ENCODE data around the gene CHRM4. TPM values are rescaled to one million over a fixed set of nuclear protein-coding genes. Genes with fewer than 3 reads are reported as not detected.

Gene CHRM4
- total RNA-seq, 2 experiments from 2014 or later, result not detected

DNA sequence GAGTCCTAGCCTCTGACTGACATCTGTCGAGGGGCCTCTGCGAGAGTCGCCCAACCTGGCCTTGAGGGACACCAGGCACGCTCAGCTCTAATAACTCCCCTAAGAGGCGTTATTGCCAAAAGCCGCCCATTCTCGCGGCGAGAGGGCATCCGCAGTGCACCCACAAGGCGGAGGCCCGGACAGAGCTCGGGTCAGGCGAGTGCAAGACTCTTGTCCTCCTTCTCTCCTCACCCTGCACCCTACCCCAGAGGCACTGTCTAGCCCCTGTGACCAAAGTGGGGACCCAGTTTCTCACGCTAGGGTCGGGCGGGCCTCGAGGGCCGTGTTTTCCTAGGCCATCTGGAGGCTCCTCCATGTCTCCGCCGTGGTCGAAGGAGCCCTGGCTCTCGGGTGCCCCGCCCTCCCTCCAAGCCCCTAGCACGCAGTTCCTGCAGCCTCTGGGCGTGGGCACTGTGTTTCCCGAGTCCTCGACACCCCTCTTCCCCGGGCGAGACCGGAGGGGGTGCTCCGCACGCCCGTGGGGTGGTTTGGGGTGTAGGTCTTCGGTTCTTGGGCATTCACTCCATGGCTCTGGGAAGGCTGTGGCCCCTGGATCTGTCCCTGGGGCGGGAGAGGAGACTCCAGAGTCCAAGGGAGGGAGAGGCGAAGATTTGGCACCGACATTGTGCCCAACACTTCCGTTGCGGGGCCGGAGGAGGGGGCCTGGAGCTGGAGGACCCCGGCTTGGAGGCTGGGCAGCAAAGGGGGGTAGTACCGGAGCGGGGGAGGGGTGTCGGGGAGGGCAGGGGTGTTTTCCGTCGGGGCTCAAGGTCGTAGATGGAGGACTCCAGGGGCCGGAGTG is 1.0 kb downstream of the CHRM4 start:
- ChIA-PET CTCF (interaction anchor here (0.8 to 4.1 kb wide), 15 partner anchors 9 to 279 kb away, joined by 3 to 34 read pairs (median 5); partner anchors contain the start of genes ATG13, DGKZ and MDK), POLR2A (interaction anchor here (1.0 to 2.0 kb wide), 3 partner anchors 25 to 100 kb away, joined by 3 to 6 read pairs (median 3); no protein-coding TSS in a partner anchor)
- peak overlapping the region; percentile 54 for H3K4me3 Mint-ChIP-seq
- H3K9me3 Mint-ChIP-seq, result no peaks in the 10 kb centered on the region
- TF ChIP-seq, protein P1, sequence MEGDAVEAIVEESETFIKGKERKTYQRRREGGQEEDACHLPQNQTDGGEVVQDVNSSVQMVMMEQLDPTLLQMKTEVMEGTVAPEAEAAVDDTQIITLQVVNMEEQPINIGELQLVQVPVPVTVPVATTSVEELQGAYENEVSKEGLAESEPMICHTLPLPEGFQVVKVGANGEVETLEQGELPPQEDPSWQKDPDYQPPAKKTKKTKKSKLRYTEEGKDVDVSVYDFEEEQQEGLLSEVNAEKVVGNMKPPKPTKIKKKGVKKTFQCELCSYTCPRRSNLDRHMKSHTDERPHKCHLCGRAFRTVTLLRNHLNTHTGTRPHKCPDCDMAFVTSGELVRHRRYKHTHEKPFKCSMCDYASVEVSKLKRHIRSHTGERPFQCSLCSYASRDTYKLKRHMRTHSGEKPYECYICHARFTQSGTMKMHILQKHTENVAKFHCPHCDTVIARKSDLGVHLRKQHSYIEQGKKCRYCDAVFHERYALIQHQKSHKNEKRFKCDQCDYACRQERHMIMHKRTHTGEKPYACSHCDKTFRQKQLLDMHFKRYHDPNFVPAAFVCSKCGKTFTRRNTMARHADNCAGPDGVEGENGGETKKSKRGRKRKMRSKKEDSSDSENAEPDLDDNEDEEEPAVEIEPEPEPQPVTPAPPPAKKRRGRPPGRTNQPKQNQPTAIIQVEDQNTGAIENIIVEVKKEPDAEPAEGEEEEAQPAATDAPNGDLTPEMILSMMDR (IDR thresholded peaks at IDR 0.05), result no peak
- DNase-seq, result no peak
- H3K4me1 Mint-ChIP-seq (ENCODE audit: low read depth), result peaks cover 25% of the 10 kb centered on the region
- no peak overlapping the region for H3K27ac Mint-ChIP-seq
- peaks cover 59% of the 10 kb centered on the region for H3K27me3 Mint-ChIP-seq
- H3K36me3 Mint-ChIP-seq (ENCODE audit: low read depth), result no peaks in the 10 kb centered on the region
- no peak for ATAC-seq
- intact Hi-C loops (cut with micrococcal nuclease), result loop anchor here (5.0 kb wide), 1 partner anchor 147 kb away; no protein-coding TSS in a partner anchor

DNA sequence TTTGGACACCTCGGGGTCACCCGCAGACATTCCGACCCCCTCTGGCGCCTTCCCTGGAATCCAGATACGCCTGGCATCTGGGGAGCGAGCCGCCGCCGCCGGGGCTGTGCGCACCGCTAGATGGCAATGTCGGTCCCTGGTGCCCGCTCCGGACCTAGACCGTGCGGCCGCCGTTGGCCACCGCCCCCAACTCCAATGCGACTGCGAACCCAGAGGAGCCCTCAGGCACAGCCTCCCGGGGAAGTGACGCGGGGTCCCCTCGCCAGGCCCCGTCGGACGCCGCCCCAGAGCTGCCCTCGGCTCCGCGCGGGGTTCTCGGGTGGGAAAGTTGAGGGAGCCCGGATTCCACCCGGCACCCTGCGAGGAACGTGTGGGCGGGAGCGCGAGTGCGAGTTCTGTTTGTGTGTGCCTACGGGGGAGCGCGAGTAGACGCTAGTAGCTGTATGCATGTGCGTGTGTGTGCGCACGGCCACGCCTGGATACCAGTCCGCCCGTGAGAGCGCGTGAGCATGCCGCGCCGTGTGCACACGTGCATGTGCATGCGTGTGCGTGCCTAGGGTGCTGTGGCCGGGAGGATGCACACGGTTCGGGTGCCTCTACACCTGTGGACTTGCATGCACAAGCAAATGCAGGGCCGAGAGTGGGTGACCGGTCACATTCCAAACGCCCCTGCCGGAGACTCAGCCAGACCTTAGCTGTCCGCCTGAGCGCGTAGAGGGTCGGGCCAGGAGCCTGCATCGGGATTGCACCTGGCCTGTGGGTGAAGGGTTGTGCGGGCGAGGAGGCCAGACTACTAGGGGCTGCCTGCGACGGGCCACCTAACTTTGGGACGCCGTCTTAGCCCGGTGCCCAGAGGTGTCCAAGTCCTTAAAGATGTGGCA is 1.9 kb downstream of the CHRM4 start:
- Mint-ChIP-seq H3K9me3 (no peaks in the 10 kb centered on the region), H3K27me3 (peaks cover 59% of the 10 kb centered on the region), H3K36me3 (ENCODE audit: low read depth) (no peaks in the 10 kb centered on the region), H3K4me1 (ENCODE audit: low read depth) (peaks cover 25% of the 10 kb centered on the region), H3K4me3 (peak overlapping the region; percentile 54), H3K27ac (no peak overlapping the region)
- ATAC-seq (peak; percentile 55), DNase-seq (peak; percentile 73)
- TF ChIP-seq, protein P1 (IDR thresholded peaks at IDR 0.05), result peak; percentile 82
- ChIA-PET CTCF (interaction anchor here (0.8 to 4.1 kb wide), 29 partner anchors 9 to 413 kb away, joined by 3 to 34 read pairs (median 5); partner anchors contain the start of genes ARHGAP1, ATG13, DGKZ and MDK), POLR2A (interaction anchor here (0.7 to 2.0 kb wide), 2 partner anchors 21 to 24 kb away, joined by 3 to 6 read pairs; no protein-coding TSS in a partner anchor)
- intact Hi-C loops (cut with micrococcal nuclease), result loop anchor here (5.0 kb wide), 1 partner anchor 148 kb away; no protein-coding TSS in a partner anchor

DNA sequence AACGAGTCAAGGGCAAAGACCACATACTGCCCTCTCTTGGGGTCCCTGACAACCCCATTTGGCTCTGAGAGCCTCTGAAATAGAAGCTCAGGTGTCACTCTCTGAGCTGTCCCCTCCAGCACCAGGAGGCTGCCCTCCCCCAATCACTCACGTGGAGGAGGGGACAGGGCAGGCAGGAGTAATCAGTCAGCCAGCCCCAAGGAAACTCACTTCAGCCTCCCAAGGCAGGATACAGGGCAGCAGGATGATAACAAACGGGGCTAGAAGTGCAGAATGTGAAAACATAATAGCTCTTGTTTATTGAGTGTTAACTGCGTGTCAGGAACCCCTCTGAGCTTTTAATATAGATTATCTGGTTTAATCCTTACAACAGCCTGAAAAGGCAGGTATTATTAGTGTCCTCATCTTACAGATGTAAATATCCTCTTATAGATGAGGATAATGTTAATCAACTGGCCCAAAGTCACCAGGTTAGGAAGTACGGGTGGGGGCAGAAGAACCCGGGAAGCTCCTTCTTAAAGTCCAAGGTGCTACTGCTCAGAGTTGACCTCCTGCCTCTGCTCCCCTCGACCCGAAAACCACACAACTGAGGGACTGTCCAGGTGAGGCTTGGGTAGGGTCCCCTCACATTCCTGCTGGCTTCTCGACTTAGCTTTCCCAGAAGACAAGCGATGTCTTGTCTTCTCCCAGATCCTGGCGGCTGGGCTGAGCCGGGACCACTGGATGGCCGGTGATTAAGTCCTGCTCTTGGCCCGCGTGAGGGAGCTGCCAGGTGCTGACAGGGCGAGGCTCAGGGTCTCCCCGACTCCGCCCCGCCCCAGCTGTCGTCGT is 2.7 kb downstream of the CHRM4 start:
- Mint-ChIP-seq H3K27ac (no peak overlapping the region), H3K27me3 (peaks cover 62% of the 10 kb centered on the region), H3K9me3 (no peaks in the 10 kb centered on the region), H3K4me1 (ENCODE audit: low read depth) (peaks cover 25% of the 10 kb centered on the region), H3K4me3 (no peak overlapping the region), H3K36me3 (ENCODE audit: low read depth) (no peaks in the 10 kb centered on the region)
- TF ChIP-seq, protein P1 (IDR thresholded peaks at IDR 0.05), result no peak
- ChIA-PET POLR2A (interaction anchor here (0.7 to 2.0 kb wide), 4 partner anchors 11 to 56 kb away, joined by 3 to 6 read pairs (median 3); no protein-coding TSS in a partner anchor), CTCF (interaction anchor here (0.8 to 4.1 kb wide), 32 partner anchors 8 to 412 kb away, joined by 3 to 34 read pairs (median 5); partner anchors contain the start of genes ARHGAP1, ATG13, MDK and ZNF408)
- intact Hi-C loops (cut with micrococcal nuclease), result no loop called here
- ATAC-seq (no peak), DNase-seq (no peak)

DNA sequence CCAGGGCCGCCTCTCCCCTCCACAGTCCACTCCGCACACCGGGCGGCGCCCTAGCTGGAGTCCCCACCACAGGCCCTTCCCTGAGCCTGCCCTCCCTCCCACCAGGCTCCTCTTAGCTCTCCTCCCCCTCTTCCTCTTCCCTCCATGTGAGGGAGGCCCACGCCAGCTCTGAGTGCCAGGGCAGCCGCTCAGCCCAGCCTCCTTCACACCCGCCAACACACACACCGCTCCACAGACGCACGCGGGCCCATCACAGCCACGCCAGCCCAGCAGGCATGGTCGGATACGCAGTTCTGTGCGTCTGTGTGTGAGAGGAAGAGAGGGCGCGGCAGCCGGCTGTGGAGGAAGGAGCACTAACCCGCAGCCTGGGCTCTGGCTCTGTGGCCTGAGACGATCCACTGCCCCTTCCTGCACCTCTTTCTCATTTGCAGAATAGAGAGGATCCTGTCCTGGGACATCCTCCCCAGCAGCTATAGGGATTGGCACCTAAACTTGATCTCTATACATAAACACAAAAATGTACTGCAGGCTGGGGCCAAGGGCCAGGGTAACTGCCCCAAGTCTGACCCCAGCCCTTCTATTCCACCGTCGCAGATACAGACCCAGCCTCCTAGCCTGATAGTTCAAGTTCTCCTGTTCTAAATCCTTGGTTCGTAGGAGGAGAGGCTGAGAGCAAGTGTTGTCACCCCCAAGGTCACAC is 3.5 kb downstream of the CHRM4 start:
- DNase-seq (peak; percentile 27), ATAC-seq (peak; percentile 7)
- intact Hi-C loops (cut with micrococcal nuclease), result no loop called here
- no peaks in the 10 kb centered on the region for H3K9me3 Mint-ChIP-seq
- H3K4me3 Mint-ChIP-seq, result no peak overlapping the region
- CTCF ChIA-PET, result interaction anchor here (0.8 to 4.1 kb wide), 24 partner anchors 10 to 313 kb away, joined by 3 to 34 read pairs (median 5); partner anchors contain the start of genes ARHGAP1, ATG13, HARBI1 and ZNF408
- peaks cover 24% of the 10 kb centered on the region for H3K4me1 Mint-ChIP-seq (ENCODE audit: low read depth)
- TF ChIP-seq, protein P1 (IDR thresholded peaks at IDR 0.05), result no peak
- no peak overlapping the region for H3K27ac Mint-ChIP-seq
- peaks cover 57% of the 10 kb centered on the region for H3K27me3 Mint-ChIP-seq
- H3K36me3 Mint-ChIP-seq (ENCODE audit: low read depth), result no peaks in the 10 kb centered on the region
- POLR2A ChIA-PET, result interaction anchor here (1.0 to 1.2 kb wide), 3 partner anchors 10 to 67 kb away, joined by 3 to 4 read pairs (median 3); no protein-coding TSS in a partner anchor
